Loucy (cell line): ENCODE measurements around the gene EEF1A2.

Experiments used
- H2AFZ ChIP-seq: fragments of 200-600 bp; sonication (generic); 2 replicates; pipeline ENCODE4 v1.6.0; 2016; ENCODE audit warnings: antibody characterized with exemption, mild to moderate bottlenecking, low read length, moderate library complexity
- H3F3A ChIP-seq: fragments of 200-600 bp; 2 replicates; pipeline ENCODE4 v1.6.0; 2016; ENCODE audit warnings: antibody characterized with exemption, low read depth, mild to moderate bottlenecking
- H3K27me3 ChIP-seq: fragments of 200-600 bp; sonication (generic); 2 replicates; pipeline ENCODE4 v1.6.1; 2014; ENCODE audit warnings: low read length, mild to moderate bottlenecking; ENCODE audit not compliant: insufficient read depth, poor library complexity, severe bottlenecking
- H3K36me3 ChIP-seq: fragments of 200-600 bp; sonication (generic); 2 replicates; pipeline ENCODE4 v1.6.1; 2016; ENCODE audit warnings: low read length; ENCODE audit not compliant: insufficient read depth
- H3K4me1 ChIP-seq: fragments of 200-600 bp; sonication (generic); 2 replicates; pipeline ENCODE4 v1.5.1; 2014; ENCODE audit warnings: low read length, mild to moderate bottlenecking; ENCODE audit not compliant: insufficient read depth, poor library complexity, severe bottlenecking
- H3K4me2 ChIP-seq: fragments of 200-600 bp; sonication (generic); 2 replicates; pipeline ENCODE4 v1.6.0; 2014; ENCODE audit warnings: antibody characterized with exemption, low read length, low read depth, mild to moderate bottlenecking; ENCODE audit not compliant: poor library complexity, severe bottlenecking
- H3K4me3 ChIP-seq: fragments of 200-600 bp; sonication (generic); 2 replicates; pipeline ENCODE4 v1.5.1; 2014; ENCODE audit warnings: low read length, mild to moderate bottlenecking, mixed read lengths; ENCODE audit not compliant: poor library complexity, severe bottlenecking
- H3K79me2 ChIP-seq: fragments of 200-600 bp; sonication (generic); 2 replicates; pipeline ENCODE4 v1.6.1; 2014; ENCODE audit warnings: low read length; ENCODE audit not compliant: insufficient read depth
- H3K9ac ChIP-seq: fragments of 200-600 bp; sonication (generic); 2 replicates; pipeline ENCODE4 v1.6.0; 2014; ENCODE audit warnings: mild to moderate bottlenecking, low read depth, low read length, moderate library complexity; ENCODE audit not compliant: poor library complexity, severe bottlenecking
- H3K9me2 ChIP-seq: fragments of 200-600 bp; sonication (generic); replicated peaks from 2 replicates; pipeline ENCODE4 v1.6.1; 2016; ENCODE audit warnings: low read depth, low read length, mixed read lengths
- H3K9me3 ChIP-seq: fragments of 200-600 bp; sonication (generic); 2 replicates; pipeline ENCODE4 v1.6.1; 2014; ENCODE audit warnings: mild to moderate bottlenecking, antibody characterized with exemption, low read length, low read depth; ENCODE audit not compliant: insufficient read depth
- H4K20me1 ChIP-seq: fragments of 200-600 bp; sonication (generic); 2 replicates; pipeline ENCODE4 v1.6.0; 2014; ENCODE audit warnings: antibody characterized with exemption, low read length, mild to moderate bottlenecking; ENCODE audit not compliant: insufficient read depth, poor library complexity, severe bottlenecking
- CTCF ChIP-seq: fragments of 200-600 bp; sonication (generic); conservative IDR thresholded peaks from 2 replicates; pipeline ENCODE4 v1.5.1; 2014; ENCODE audit warnings: mild to moderate bottlenecking, antibody characterized with exemption, low read length
- EZH2phosphoT487 ChIP-seq: fragments of 200-600 bp; IDR thresholded peaks from 2 replicates; pipeline ENCODE4 v1.6.1; 2018; ENCODE audit warnings: antibody characterized with exemption, mild to moderate bottlenecking, moderate library complexity, borderline replicate concordance

Gene EEF1A2

DNA sequence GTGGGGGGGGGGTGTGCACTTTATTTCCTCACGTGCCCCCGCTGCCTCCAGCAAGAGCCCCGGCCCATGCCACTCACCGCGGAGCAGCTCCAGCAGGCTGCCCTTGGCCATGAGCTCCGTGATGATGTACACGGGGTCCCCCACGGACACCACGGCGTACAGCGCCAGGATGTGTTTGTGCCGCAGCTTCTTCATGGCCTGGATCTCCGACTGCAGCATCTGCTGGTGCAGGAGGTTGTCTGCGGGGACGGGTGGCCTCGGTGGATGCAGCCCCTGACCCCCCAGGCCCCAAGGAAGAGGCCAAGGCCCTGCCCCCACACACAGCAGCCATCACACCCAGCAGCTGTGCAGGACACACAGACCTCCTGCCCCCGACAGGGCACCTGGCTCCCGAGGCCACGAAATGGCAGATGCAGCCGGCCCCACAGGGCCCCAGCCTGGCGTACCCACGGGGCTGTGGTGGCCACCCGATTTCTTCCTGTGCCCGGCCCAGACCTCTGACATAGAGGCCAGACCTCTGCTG is 33.6 kb upstream of the EEF1A2 start:
- no peaks in the 10 kb centered on the region for H4K20me1 ChIP-seq
- H3K79me2 ChIP-seq, result no peaks in the 10 kb centered on the region
- TF ChIP-seq CTCF (no peak), EZH2phosphoT487 (no peak)
- H3K4me2 ChIP-seq, result no peak overlapping the region
- no peaks in the 10 kb centered on the region for H3K9me3 ChIP-seq
- peaks cover 6% of the 10 kb centered on the region for H3K4me1 ChIP-seq
- H3F3A ChIP-seq, result no peaks in the 10 kb centered on the region
- H2AFZ ChIP-seq, result no peak overlapping the region
- no peaks in the 10 kb centered on the region for H3K27me3 ChIP-seq
- no peaks in the 10 kb centered on the region for H3K36me3 ChIP-seq
- H3K4me3 ChIP-seq, result no peak overlapping the region
- no peaks in the 10 kb centered on the region for H3K9me2 ChIP-seq
- no peak overlapping the region for H3K9ac ChIP-seq

- no peak for TF ChIP-seq CTCF
- TF ChIP-seq EZH2phosphoT487, result no peak
- H3K4me1 ChIP-seq, result no peaks in the 10 kb centered on the region
- no peak overlapping the region for H3K4me3 ChIP-seq
- H3F3A ChIP-seq, result no peaks in the 10 kb centered on the region
- H3K79me2 ChIP-seq, result no peaks in the 10 kb centered on the region
- no peaks in the 10 kb centered on the region for H3K9me3 ChIP-seq
- H3K36me3 ChIP-seq, result no peaks in the 10 kb centered on the region
- no peak overlapping the region for H3K4me2 ChIP-seq
- no peak overlapping the region for H2AFZ ChIP-seq
- H3K9me2 ChIP-seq, result no peaks in the 10 kb centered on the region
- no peaks in the 10 kb centered on the region for H4K20me1 ChIP-seq
- H3K27me3 ChIP-seq, result no peaks in the 10 kb centered on the region
- H3K9ac ChIP-seq, result no peak overlapping the region
Observed at GRCh38 chr20:63531686-63532448, 33.0 kb upstream of the EEF1A2 start.

GRCh38 chr20:63530788-63531160 is 31.9 kb upstream of the EEF1A2 start:
- H3K9ac ChIP-seq, result no peak overlapping the region
- no peaks in the 10 kb centered on the region for H3K9me2 ChIP-seq
- no peaks in the 10 kb centered on the region for H3F3A ChIP-seq
- H3K27me3 ChIP-seq, result no peaks in the 10 kb centered on the region
- H3K4me3 ChIP-seq, result no peak overlapping the region
- no peak for TF ChIP-seq EZH2phosphoT487
- TF ChIP-seq CTCF, result no peak
- H3K4me2 ChIP-seq, result no peak overlapping the region
- no peaks in the 10 kb centered on the region for H3K79me2 ChIP-seq
- H2AFZ ChIP-seq, result no peak overlapping the region
- H3K36me3 ChIP-seq, result no peaks in the 10 kb centered on the region
- no peaks in the 10 kb centered on the region for H3K9me3 ChIP-seq
- H4K20me1 ChIP-seq, result no peaks in the 10 kb centered on the region
- no peaks in the 10 kb centered on the region for H3K4me1 ChIP-seq
